Upper lobe of right lung (tissue), 1 donor: ENCODE measurements around the gene PAFAH1B1. TPM values are rescaled to one million over a fixed set of nuclear protein-coding genes. Genes with fewer than 3 reads are reported as not detected.

Experiments used
- ATAC-seq: fragments of 200-7000 bp; cut with Tn5 transposase; one replicate; pipeline ENCODE4 v1.9.1; 2020; ENCODE audit warnings: mild to moderate bottlenecking, moderate library complexity
- DNase-seq: peaks from one replicate; pipeline ENCODE4 v3.0.0-alpha.2; 2020
- H3K27ac ChIP-seq: fragments of 200-600 bp; one replicate; pipeline ENCODE4 v1.8.0; 2022
- H3K27me3 ChIP-seq: fragments of 200-600 bp; one replicate; pipeline ENCODE4 v1.8.0; 2022; ENCODE audit warnings: mild to moderate bottlenecking
- H3K36me3 ChIP-seq: fragments of 200-600 bp; one replicate; pipeline ENCODE4 v1.8.0; 2022
- H3K4me1 ChIP-seq: fragments of 200-600 bp; one replicate; pipeline ENCODE4 v1.8.0; 2022
- H3K4me3 ChIP-seq: fragments of 200-600 bp; one replicate; pipeline ENCODE4 v1.8.0; 2022; ENCODE audit warnings: mild to moderate bottlenecking
- H3K9me3 ChIP-seq: fragments of 200-600 bp; one replicate; pipeline ENCODE4 v1.8.0; 2022
- intact Hi-C: fragments of 100-400 bp; cut with DNase I; formaldehyde crosslinking; loops from one replicate; pipeline ENCODE4 v1.11.0; 2022
- total RNA-seq: library from RNA; stranded (reverse); fragmentation: NEBNext Ultra II Directional; extraction: Animal tissue kit (Norgen Biotek cat#: 25700); gene quantifications from one replicate; pipeline ENCODE4 v1.2.1, GENCODE V29; 2021
- TF ChIP-seq, protein P1 (sequence below): fragments of 200-600 bp; IDR thresholded peaks from one replicate; pipeline ENCODE4 v1.8.0; 2022; ENCODE audit warnings: antibody characterized with exemption
- donor health status: DM: no; HTN: yes; CAD: no; lungs with severe emphysema.

Gene PAFAH1B1
- total RNA-seq, 1 donor from 2014 or later: 144 TPM

DNA sequence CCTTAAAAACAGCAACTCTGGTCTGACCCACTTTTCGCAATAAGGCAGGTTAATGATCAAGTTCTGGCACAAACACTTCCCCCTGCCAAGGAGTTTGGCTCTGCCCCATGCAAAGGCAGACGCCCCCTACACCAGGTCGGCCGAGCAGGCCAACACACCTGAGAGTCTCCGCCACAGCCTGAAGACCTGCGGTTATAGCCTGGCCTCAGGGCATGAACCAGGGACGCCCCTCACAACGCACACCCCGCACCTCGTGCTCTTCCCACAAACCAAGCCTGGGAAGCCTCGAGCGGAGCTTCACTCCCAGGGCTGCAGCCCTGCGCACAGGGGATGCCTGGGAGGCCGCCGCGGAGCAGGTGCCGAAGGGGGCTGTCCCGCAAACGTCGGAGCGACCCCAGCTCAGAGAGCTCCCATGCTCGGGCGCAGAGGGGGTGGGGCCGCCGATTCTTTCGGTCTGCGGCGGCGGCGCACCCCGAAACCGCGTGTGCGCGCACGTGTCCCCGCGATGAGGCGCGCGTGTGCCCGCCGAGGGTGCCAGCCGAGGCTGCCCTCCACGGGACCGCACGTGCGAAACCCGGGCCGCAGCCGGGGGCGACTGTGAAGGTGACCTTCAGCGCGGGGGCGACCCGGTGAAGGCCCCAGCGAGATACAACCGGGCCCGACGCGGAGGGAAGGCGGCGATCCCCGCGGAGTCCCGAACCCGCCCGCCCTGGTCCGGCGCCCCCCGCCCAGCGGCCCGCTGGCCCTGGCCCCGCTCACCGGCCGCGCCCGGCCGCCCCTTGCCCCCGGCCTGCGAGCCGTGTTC lies 117.6 kb downstream of the PAFAH1B1 start:
- Histone ChIP-seq H3K36me3 (no peaks in the 10 kb centered on the region), H3K4me1 (peaks cover 42% of the 10 kb centered on the region), H3K4me3 (peak overlapping the region; percentile 89), H3K27me3 (no peaks in the 10 kb centered on the region), H3K9me3 (no peaks in the 10 kb centered on the region), H3K27ac (peak overlapping the region; percentile 82)
- ATAC-seq (peak; percentile 4), DNase-seq (peak; percentile 79)
- TF ChIP-seq, protein P1, sequence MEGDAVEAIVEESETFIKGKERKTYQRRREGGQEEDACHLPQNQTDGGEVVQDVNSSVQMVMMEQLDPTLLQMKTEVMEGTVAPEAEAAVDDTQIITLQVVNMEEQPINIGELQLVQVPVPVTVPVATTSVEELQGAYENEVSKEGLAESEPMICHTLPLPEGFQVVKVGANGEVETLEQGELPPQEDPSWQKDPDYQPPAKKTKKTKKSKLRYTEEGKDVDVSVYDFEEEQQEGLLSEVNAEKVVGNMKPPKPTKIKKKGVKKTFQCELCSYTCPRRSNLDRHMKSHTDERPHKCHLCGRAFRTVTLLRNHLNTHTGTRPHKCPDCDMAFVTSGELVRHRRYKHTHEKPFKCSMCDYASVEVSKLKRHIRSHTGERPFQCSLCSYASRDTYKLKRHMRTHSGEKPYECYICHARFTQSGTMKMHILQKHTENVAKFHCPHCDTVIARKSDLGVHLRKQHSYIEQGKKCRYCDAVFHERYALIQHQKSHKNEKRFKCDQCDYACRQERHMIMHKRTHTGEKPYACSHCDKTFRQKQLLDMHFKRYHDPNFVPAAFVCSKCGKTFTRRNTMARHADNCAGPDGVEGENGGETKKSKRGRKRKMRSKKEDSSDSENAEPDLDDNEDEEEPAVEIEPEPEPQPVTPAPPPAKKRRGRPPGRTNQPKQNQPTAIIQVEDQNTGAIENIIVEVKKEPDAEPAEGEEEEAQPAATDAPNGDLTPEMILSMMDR: no peak
- intact Hi-C loops: no loop called here

DNA sequence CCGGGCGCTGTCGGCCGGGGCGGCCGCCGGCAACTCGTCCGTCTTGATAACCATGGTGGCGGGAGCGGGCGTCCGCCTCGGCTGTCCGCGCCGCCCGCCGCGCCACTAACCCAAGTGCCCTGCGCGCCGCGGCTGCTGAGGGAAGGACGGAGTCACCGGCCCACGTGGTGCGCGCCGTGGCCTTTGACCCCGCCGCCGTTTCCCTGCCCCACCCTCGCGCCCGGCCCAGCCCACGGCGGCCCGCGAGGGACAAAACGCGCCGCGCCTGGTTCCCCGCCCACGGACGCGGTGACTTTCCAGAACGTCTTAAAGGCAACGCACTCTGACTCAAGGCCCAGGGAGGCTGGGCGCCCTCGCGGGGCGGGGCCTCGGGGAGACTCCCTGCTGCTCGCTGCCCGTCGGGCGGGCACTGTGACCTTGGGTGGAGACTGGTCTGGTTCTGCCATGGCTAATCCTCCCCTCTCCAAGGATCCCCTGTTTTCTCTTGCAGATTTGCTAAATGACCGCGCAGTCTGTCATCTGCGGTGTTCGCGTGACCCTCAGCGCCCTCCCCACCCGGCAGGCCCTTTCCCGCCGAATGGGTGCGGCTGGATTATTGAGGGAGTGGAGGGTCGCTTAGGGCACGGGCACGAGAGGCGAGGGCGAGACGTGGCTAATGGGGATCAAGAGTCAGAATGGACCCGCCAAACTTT lies 118.3 kb downstream of the PAFAH1B1 start, which contains the start of gene CLUH:
Gene CLUH, minus strand, starts transcription at position 157 of the 692 bp plus-strand sequence. Its CDS starts 103 bp downstream, at position 54.
- Histone ChIP-seq H3K27ac (peak within 1 kb of the TSS; percentile 82), H3K4me1 (peaks cover 42% of the 10 kb centered on the region), H3K9me3 (no peaks in the 10 kb centered on the region), H3K4me3 (peak within 1 kb of the TSS; percentile 89), H3K36me3 (no peaks in the 10 kb centered on the region), H3K27me3 (no peaks in the 10 kb centered on the region)
- intact Hi-C loops: no loop called here
- ATAC-seq: peak; percentile 92
- peak; percentile 99 for DNase-seq
- TF ChIP-seq, protein P1: no peak

DNA sequence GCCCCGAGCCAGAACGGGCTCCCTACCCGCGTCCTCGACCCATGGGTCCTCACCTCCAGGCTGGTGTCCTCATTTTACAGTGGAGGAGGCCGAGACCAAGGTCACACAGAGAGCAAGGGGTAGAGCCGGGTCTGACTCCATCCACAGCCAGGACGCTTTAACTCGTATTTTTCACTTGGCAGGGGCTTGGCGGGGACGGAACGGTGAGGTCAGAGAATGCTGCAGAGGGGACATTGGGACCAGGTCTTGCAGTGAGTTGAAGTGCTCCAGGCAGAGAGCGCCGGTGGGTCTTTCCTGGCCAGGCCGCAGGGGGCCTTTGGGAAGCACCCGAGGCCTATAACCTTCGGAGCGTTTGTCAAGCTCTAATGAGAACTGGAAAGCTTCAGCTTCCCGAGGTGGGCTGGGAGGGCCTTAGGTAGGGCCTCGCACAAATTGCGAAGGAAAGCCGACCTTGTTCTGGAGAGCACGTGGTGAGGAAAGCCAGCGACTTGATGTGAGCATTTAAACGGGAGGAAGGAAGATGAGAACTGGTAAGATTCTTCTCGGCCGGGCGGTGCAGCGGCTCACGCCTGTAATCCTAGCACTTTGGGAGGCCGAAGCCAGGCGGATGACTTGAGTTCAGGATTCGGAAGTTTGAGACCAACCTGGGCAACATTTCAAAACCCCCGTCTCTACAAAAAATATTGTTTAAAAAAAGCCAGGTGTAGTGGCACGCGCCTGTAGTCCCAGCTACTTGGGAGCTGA lies 119.0 kb downstream of the PAFAH1B1 start:
- TF ChIP-seq, protein P1: no peak
- intact Hi-C loops: no loop called here
- Histone ChIP-seq H3K4me1 (peaks cover 38% of the 10 kb centered on the region), H3K27me3 (no peaks in the 10 kb centered on the region), H3K27ac (peak overlapping the region; percentile 82), H3K36me3 (no peaks in the 10 kb centered on the region), H3K9me3 (no peaks in the 10 kb centered on the region), H3K4me3 (peak overlapping the region; percentile 89)
- no peak for ATAC-seq
- no peak for DNase-seq

DNA sequence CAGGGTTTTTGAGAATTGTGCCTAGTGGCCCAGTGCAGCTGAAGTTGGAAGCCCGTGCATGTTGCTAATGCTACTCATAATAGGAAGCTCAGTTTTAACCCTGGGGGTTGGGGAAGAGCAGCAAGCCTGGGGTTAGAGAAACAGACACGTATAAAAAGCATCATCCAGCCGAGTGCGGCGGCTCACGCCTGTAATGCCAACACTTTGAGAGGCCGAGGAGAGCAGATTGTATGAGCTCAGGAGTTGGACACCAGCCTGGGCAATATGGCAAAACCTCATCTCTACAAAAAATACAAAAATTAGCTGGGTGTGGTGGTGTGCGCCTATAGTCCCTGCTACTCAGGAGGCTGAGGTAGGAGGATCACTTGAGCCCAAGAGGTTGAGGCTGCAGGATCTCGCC lies 120.4 kb downstream of the PAFAH1B1 start:
- DNase-seq: no peak
- no peaks in the 10 kb centered on the region for H3K27me3 ChIP-seq
- no peak for ATAC-seq
- H3K9me3 ChIP-seq: no peaks in the 10 kb centered on the region
- TF ChIP-seq, protein P1: no peak
- H3K27ac ChIP-seq: no peak overlapping the region
- H3K4me3 ChIP-seq: no peak overlapping the region
- intact Hi-C loops: no loop called here
- no peaks in the 10 kb centered on the region for H3K36me3 ChIP-seq
- peaks cover 24% of the 10 kb centered on the region for H3K4me1 ChIP-seq

DNA sequence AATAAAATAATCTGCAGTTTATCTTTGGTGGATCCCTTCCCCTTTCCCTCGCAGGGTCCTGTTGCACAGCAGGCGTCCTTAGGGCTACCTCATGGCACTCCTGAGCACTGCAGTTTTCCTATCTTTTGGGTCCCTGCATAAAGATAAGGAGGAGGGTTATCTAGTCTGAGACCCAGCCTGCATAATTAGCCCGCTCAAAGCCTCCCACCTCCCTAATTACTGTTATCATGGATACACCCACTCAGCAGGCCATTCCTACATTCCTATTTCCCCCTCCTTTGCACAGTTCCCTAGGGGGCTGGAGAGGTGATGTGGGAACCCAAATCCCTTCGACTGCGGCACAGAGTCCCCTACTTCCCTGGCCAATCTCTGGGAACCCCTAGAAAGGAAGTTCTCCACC lies 123.2 kb downstream of the PAFAH1B1 start:
- TF ChIP-seq, protein P1: no peak
- no peak for ATAC-seq
- Histone ChIP-seq H3K27ac (no peak overlapping the region), H3K4me3 (no peak overlapping the region), H3K36me3 (no peaks in the 10 kb centered on the region), H3K27me3 (no peaks in the 10 kb centered on the region), H3K9me3 (no peaks in the 10 kb centered on the region), H3K4me1 (peaks cover 5% of the 10 kb centered on the region)
- DNase-seq: no peak
- intact Hi-C loops: no loop called here
